Mesothelial cell of epicardium (in vitro differentiated cells): Measurements from ENCODE around the gene RPP14. TPM values are rescaled to one million over a fixed set of nuclear protein-coding genes. Genes with fewer than 3 reads are reported as not detected.

ENCODE experiments used
- DNase-seq, 2 experiments: peaks; one replicate each; pipeline ENCODE4 v3.0.0; 2021; ENCODE audit warnings: low spot score in 2 of 2; ENCODE audit not compliant: unreplicated experiment in 2 of 2
- H3K27ac Mint-ChIP-seq: 2 replicates; pipeline ENCODE4 v1.8.0; 2021; ENCODE audit warnings: mixed read lengths
- H3K27me3 Mint-ChIP-seq: 2 replicates; pipeline ENCODE4 v1.8.0; 2021; ENCODE audit warnings: low read depth, mixed read lengths
- H3K36me3 Mint-ChIP-seq: 2 replicates; pipeline ENCODE4 v1.8.0; 2021; ENCODE audit warnings: mixed read lengths
- H3K4me1 Mint-ChIP-seq: 2 replicates; pipeline ENCODE4 v1.8.0; 2021; ENCODE audit warnings: mixed read lengths
- H3K4me3 Mint-ChIP-seq: 2 replicates; pipeline ENCODE4 v1.8.0; 2021; ENCODE audit warnings: mild to moderate bottlenecking, moderate library complexity, mixed read lengths
- H3K9me3 Mint-ChIP-seq: 2 replicates; pipeline ENCODE4 v1.8.0; 2021; ENCODE audit warnings: mixed read lengths
- total RNA-seq: library from RNA; stranded (reverse); gene quantifications from 3 replicates; pipeline ENCODE4 v1.2.1, GENCODE V29; 2021
- TF ChIP-seq, protein P1 (sequence below): fragments of 200-600 bp; sonication (generic); IDR thresholded peaks from one replicate; pipeline ENCODE4 v1.5.0; 2021; ENCODE audit warnings: antibody characterized with exemption; ENCODE audit not compliant: unreplicated experiment

RPP14 gene
- total RNA-seq, 1 donor from 2014 or later: 24.2 TPM

DNA sequence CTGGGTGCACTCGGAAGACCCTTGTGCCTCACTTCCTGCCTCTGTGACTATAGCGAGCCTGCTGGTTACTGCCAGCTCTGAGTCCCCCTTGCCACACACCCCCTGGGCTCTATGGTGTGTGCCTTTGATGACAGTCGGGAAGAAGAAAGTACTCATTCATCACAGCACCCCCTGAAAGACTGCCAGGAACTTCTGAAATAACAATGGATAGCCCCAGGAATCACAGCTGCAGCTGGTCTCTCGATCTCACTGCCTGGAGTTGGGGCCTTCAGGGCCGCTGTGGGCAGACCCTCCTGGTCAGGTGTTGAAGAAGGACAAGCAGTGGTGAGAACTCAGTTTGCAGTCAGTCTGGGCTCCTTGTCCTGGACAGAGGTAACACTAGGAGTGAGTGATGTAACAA, 9.8 kb upstream of the RPP14 start:
- H3K9me3 Mint-ChIP-seq: peaks cover 4% of the 10 kb centered on the region
- no peak overlapping the region for H3K27ac Mint-ChIP-seq
- no peak for DNase-seq
- no peak overlapping the region for H3K4me3 Mint-ChIP-seq
- no peaks in the 10 kb centered on the region for H3K4me1 Mint-ChIP-seq
- TF ChIP-seq, protein P1, sequence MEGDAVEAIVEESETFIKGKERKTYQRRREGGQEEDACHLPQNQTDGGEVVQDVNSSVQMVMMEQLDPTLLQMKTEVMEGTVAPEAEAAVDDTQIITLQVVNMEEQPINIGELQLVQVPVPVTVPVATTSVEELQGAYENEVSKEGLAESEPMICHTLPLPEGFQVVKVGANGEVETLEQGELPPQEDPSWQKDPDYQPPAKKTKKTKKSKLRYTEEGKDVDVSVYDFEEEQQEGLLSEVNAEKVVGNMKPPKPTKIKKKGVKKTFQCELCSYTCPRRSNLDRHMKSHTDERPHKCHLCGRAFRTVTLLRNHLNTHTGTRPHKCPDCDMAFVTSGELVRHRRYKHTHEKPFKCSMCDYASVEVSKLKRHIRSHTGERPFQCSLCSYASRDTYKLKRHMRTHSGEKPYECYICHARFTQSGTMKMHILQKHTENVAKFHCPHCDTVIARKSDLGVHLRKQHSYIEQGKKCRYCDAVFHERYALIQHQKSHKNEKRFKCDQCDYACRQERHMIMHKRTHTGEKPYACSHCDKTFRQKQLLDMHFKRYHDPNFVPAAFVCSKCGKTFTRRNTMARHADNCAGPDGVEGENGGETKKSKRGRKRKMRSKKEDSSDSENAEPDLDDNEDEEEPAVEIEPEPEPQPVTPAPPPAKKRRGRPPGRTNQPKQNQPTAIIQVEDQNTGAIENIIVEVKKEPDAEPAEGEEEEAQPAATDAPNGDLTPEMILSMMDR: no peak
- no peaks in the 10 kb centered on the region for H3K36me3 Mint-ChIP-seq
- peaks cover 18% of the 10 kb centered on the region for H3K27me3 Mint-ChIP-seq

- peaks cover 24% of the 10 kb centered on the region for H3K27me3 Mint-ChIP-seq
- TF ChIP-seq, protein P1: no peak
- peaks cover 4% of the 10 kb centered on the region for H3K9me3 Mint-ChIP-seq
- H3K4me3 Mint-ChIP-seq: no peak overlapping the region
- no peak overlapping the region for H3K27ac Mint-ChIP-seq
- no peaks in the 10 kb centered on the region for H3K4me1 Mint-ChIP-seq
- DNase-seq: no peak
- H3K36me3 Mint-ChIP-seq: no peaks in the 10 kb centered on the region
These were observed 9.2 kb upstream of the RPP14 start for GRCh38 chr3:58296843-58297242.

GRCh38 chr3:58298190-58298589, 7.9 kb upstream of the RPP14 start:
- no peak overlapping the region for H3K4me3 Mint-ChIP-seq
- H3K27me3 Mint-ChIP-seq: peaks cover 37% of the 10 kb centered on the region
- DNase-seq: no peak
- peaks cover 4% of the 10 kb centered on the region for H3K9me3 Mint-ChIP-seq
- TF ChIP-seq, protein P1: no peak
- no peaks in the 10 kb centered on the region for H3K36me3 Mint-ChIP-seq
- H3K27ac Mint-ChIP-seq: no peak overlapping the region
- H3K4me1 Mint-ChIP-seq: no peaks in the 10 kb centered on the region

DNA sequence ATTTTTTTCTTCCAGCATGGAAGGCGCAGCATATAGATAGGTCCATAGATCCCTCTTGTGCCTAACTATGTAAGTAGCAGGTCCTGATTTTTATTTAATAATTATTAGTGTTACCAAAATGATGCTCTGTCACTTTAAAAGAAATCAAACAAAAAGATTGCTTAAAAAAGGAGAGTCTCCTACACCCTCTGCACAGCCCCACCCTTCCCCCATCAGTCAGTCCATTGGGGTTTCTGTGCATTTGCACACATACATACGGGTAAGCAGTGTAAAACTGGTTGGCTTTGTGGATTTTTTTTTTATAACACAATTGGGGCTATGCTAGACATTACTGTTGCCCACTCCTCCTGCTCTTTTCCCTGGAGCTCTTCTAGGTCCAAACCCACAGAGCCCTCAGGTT, 7.0 kb upstream of the RPP14 start:
- H3K4me1 Mint-ChIP-seq: no peaks in the 10 kb centered on the region
- TF ChIP-seq, protein P1: no peak
- DNase-seq: no peak

DNA sequence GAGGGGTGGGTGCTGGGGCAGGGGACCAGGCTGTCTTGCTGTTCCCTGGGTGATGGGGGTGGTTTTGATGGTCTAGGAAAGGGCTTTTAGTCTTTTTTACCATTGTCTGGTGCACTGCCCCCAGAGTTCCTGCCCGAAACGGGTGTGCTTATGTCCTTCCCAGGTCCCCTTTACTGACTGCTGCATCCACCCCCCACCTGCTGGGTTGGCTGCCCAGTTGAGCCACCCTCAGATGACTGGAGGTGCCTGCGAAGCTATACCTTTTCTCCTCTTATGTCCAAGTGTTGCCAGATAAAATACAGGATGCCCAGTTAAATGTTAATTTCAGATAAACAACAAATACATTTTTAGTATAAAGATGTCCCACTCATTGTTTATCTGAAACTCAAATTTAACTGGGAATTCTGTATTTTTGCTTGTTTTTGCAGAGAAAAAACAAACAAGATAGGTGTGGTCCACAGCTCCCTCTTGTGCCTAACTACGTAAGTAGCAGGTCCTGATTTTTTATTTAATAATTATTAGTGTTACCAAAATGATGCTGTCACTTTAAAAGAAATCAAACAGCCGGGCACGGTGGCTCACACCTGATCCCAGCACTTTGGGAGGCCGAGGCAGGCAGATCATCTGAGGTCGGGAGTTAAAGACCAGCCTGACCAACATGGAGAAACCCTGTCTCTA, 6.1 kb upstream of the RPP14 start:
- no peak overlapping the region for H3K27ac Mint-ChIP-seq
- H3K4me1 Mint-ChIP-seq: no peaks in the 10 kb centered on the region
- peaks cover 37% of the 10 kb centered on the region for H3K27me3 Mint-ChIP-seq
- peaks cover 4% of the 10 kb centered on the region for H3K9me3 Mint-ChIP-seq
- no peaks in the 10 kb centered on the region for H3K36me3 Mint-ChIP-seq
- H3K4me3 Mint-ChIP-seq: no peak overlapping the region
- TF ChIP-seq, protein P1: peak; percentile 66
- no peak for DNase-seq

More for the DNA sequence above, 7.0 kb upstream of the RPP14 start:
- Mint-ChIP-seq H3K27ac (no peak overlapping the region), H3K27me3 (peaks cover 37% of the 10 kb centered on the region), H3K9me3 (peaks cover 4% of the 10 kb centered on the region), H3K36me3 (no peaks in the 10 kb centered on the region), H3K4me3 (no peak overlapping the region)
